Brain microvascular endothelial cell (primary cell): ENCODE measurements around the gene COA8.

Source experiments
- DNase-seq: peaks from one replicate; pipeline ENCODE4 v3.0.0-alpha.2; 2020
- H3K27ac ChIP-seq: fragments of 250-450 bp; sonication (Bioruptor Pico); 2 replicates; pipeline ENCODE4 v1.5.1; 2020; ENCODE audit warnings: mild to moderate bottlenecking, moderate library complexity
- H3K27me3 ChIP-seq: fragments of 250-450 bp; sonication (Bioruptor Pico); replicated peaks from 2 replicates; pipeline ENCODE4 v1.5.1; 2020; ENCODE audit warnings: mild to moderate bottlenecking
- H3K36me3 ChIP-seq: fragments of 250-450 bp; sonication (Bioruptor Pico); replicated peaks from 2 replicates; pipeline ENCODE4 v1.5.1; 2020; ENCODE audit warnings: mild to moderate bottlenecking
- H3K4me3 ChIP-seq: 2 replicates; pipeline ENCODE4 v1.5.1; 2011; ENCODE audit warnings: low read depth, mild to moderate bottlenecking, control low read depth, low read length, moderate library complexity
- CTCF ChIP-seq: IDR thresholded peaks from 2 replicates; pipeline ENCODE4 v1.5.1; 2011; ENCODE audit warnings: low read depth, mild to moderate bottlenecking, moderate library complexity, low read length, control low read depth, inconsistent platforms; ENCODE audit errors: missing control alignments
- in situ Hi-C: cut with HindIII; loops from 2 replicates; pipeline ENCODE4 v1.10.0; 2017; ENCODE audit warnings: low sequenced_read_pairs, low pct_ligation_motif_present

Gene COA8

DNA sequence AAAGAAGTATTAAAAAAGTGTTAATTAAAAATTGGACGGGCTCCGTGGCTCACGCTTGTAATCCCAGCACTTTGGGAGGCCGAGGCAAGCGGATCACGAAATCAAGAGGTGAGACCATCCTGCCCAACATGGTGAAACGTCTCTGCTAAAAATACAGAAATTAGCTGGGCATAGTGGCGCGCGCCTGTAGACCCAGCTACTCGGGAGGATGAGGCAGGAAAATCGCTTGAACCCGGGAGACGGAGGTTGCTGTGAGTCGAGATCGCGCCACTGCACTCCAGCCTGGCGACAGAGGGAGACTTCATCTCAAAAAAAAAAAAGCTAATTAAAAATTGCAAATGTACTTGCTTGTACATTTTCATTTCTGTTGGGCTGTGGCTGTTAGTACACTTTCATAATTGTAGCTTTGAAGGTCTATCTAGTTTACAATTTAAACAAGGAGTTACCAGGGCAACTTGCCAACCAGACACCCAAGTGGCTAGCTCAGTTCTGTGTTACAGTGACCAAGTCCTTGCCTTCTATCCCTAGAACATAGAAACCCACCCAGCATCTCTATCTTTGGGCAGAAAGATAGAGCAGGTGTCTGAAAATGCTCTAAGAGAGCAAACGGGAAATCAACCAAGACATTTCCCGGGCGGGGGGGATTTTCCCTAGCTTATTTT, 1.2 kb downstream of the COA8 start:
- Histone ChIP-seq H3K36me3 (peaks cover 9% of the 10 kb centered on the region), H3K27me3 (no peaks in the 10 kb centered on the region), H3K4me3 (peak overlapping the region; percentile 85), H3K27ac (no peak overlapping the region)
- no peak for DNase-seq
- in situ Hi-C loops, result no loop called here
- no peak for TF ChIP-seq CTCF

DNA sequence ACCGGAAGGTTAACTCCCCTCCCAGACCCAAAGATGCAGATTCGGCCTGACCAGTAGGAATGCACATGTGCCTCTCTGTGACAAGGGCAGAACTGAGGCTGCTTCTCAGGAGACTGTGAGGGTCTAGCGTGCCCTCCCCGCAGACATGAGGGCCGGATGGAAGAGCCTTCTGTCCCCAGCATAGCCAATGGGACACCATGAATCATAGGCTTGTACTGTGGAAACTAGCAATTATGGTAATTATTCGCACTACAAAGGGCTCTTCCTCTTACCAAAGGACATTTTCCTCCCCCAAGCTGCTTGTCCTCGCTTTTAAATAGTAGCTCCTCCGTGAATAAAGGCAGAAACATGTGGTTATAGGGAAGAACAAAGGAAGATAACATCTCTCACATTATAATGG, 6.2 kb downstream of the COA8 start:
- TF ChIP-seq CTCF, result no peak
- H3K27me3 ChIP-seq, result no peaks in the 10 kb centered on the region
- in situ Hi-C loops, result no loop called here
- no peak for DNase-seq
- H3K36me3 ChIP-seq, result peaks cover 7% of the 10 kb centered on the region
- no peak overlapping the region for H3K27ac ChIP-seq
- no peak overlapping the region for H3K4me3 ChIP-seq

- in situ Hi-C loops, result no loop called here
- no peak overlapping the region for H3K4me3 ChIP-seq
- no peak overlapping the region for H3K27ac ChIP-seq
- H3K36me3 ChIP-seq, result peaks cover 11% of the 10 kb centered on the region
- TF ChIP-seq CTCF, result no peak
- H3K27me3 ChIP-seq, result no peaks in the 10 kb centered on the region
- DNase-seq, result no peak
Measured at GRCh38 chr14:103569408-103569807, 6.6 kb downstream of the COA8 start.

DNA sequence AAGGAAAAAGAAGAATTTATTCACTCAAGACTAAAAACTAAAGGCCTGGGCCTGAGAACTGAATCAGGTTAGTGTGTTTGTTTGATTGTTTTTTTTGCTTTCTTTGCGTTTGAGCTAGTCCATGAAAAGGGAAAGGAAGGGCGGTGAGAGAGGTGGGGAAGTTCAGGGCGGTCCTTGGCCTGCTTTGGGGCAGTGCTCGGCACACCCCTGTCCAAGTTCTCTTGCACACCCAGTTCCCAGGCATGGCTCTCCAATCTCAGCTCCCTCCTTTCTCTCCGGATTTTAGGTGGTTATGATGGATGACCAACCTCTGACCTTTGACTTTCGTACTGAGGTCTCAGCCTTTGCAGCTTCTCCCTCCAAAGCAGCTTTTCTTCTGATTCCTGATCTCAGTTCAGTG, 11.3 kb downstream of the COA8 start:
- Histone ChIP-seq H3K27ac (no peak overlapping the region), H3K36me3 (peaks cover 29% of the 10 kb centered on the region), H3K4me3 (no peak overlapping the region), H3K27me3 (no peaks in the 10 kb centered on the region)
- in situ Hi-C loops, result no loop called here
- no peak for TF ChIP-seq CTCF
- no peak for DNase-seq

DNA sequence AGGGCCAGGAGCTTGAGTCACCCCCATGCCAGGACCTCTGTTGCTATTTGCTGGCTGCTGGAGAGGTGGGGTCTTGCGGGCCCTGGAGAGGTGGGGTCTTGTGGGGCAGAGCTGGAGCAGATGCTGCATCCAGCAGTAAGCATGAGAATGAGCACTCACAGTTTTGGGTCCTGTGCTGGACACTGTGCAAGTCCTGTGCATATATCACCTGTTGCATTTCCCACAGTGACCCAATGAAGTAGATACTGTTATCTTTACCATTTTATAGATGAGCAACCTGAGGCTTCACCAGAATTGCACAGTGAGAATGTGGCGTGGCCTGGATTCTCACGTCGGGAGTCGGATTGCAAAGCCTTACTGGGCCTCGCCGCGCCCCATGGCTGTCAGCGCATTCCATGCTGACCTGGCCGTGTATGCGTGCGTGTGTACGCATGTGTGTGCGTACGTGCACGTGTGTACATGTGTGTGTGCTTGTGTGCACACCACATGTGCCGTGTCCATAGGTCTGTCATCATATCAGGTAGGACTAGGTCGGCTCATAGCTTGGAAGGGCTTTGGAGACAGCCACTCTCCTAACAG, 12.0 kb downstream of the COA8 start:
- Histone ChIP-seq H3K4me3 (no peak overlapping the region), H3K27me3 (no peaks in the 10 kb centered on the region), H3K27ac (no peak overlapping the region), H3K36me3 (peaks cover 29% of the 10 kb centered on the region)
- no peak for TF ChIP-seq CTCF
- DNase-seq, result no peak
- in situ Hi-C loops, result no loop called here
